ENCODE results near the gene AFF3. TPM values are rescaled to one million over a fixed set of nuclear protein-coding genes. Genes with fewer than 3 reads are reported as not detected.

AFF3 gene
- total RNA-seq, 1 experiment from 2014 or later = 0.22 TPM

DNA sequence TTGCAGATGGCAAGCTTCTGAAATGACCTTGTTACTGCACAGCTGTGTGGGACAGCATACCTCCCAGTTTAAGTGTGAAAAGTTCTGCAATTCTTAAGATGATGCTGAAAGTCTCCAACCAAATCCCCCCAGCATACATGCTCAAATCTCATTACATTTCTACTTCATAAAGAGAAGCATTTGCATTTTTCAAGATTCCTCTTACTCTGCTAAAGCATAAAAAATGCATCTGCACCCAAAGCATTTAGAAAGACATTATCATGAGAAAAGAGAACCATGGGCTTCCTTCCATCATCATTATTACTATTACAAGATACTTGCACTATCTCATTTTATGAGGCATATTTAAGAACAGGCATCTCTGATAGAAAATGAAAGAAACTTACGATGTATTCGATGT, 415.7 kb downstream of the AFF3 start:
- H3K4me1 Mint-ChIP-seq = peaks cover 2 to 3% of the 10 kb centered on the region in 2 experiments; a peak in 1 of 4 replicates
- Histone ChIP-seq H3K79me2 (ENCODE audit: insufficient read depth, low read length) (no peaks in the 10 kb centered on the region), H2AK5ac (ENCODE audit: insufficient read length, low read length) (no peak overlapping the region), H2BK15ac (ENCODE audit: low read depth, low read length) (no peak overlapping the region), H2BK20ac (ENCODE audit: low read depth, low read length, poor library complexity, severe bottlenecking) (no peak overlapping the region), H2BK120ac (ENCODE audit: low read depth, low read length, poor library complexity, severe bottlenecking) (no peak overlapping the region), H3K56ac (ENCODE audit: insufficient read length, low read depth, low read length) (no peak overlapping the region), H3K4me2 (ENCODE audit: insufficient read depth, insufficient read length, low read length) (no peak overlapping the region), H3K23me2 (ENCODE audit: insufficient read length, low read depth, low read length, poor library complexity, severe bottlenecking) (no peaks in the 10 kb centered on the region), H4K20me1 (ENCODE audit: control insufficient read depth, insufficient read depth, insufficient read length) (no peaks in the 10 kb centered on the region), H3K79me1 (ENCODE audit: insufficient read depth, low read depth, low read length, poor library complexity, severe bottlenecking) (no peaks in the 10 kb centered on the region), H3K9me3 (ENCODE audit: control insufficient read depth, low read depth, low read length) (no peaks in the 10 kb centered on the region), H2BK12ac (ENCODE audit: insufficient read length, low read depth, low read length) (no peak overlapping the region), H3K4me1 (ENCODE audit: insufficient read depth, low read length) (no peaks in the 10 kb centered on the region; the same call in 1 of the 2 replicates), H3K4ac (ENCODE audit: low read depth, low read length) (no peak overlapping the region), H4K8ac (replicated peaks; ENCODE audit: insufficient read length, low read depth, low read length) (no peak overlapping the region), H3K23ac (ENCODE audit: insufficient read length, low read depth, low read length) (no peak overlapping the region), H4K91ac (ENCODE audit: insufficient read length, low read depth, low read length) (no peak overlapping the region), H3K9ac (ENCODE audit: extremely low read depth, insufficient read length, low read length) (no peak overlapping the region), H3T11ph (ENCODE audit: low read length) (no peak overlapping the region), H3K18ac (ENCODE audit: insufficient read length, low read depth, low read length) (no peak overlapping the region), H2AFZ (ENCODE audit: low read length) (no peak overlapping the region), H3K27ac (ENCODE audit: insufficient read length, low read depth, low read length) (no peak overlapping the region), H2BK5ac (ENCODE audit: insufficient read length, low read length) (no peak overlapping the region), H3K14ac (ENCODE audit: insufficient read depth, low read length) (no peak overlapping the region), H4K5ac (ENCODE audit: insufficient read length, low read depth, low read length) (no peak overlapping the region), H3K27me3 (ENCODE audit: insufficient read depth, low read length) (no peaks in the 10 kb centered on the region)
- TF ChIP-seq, protein P1, sequence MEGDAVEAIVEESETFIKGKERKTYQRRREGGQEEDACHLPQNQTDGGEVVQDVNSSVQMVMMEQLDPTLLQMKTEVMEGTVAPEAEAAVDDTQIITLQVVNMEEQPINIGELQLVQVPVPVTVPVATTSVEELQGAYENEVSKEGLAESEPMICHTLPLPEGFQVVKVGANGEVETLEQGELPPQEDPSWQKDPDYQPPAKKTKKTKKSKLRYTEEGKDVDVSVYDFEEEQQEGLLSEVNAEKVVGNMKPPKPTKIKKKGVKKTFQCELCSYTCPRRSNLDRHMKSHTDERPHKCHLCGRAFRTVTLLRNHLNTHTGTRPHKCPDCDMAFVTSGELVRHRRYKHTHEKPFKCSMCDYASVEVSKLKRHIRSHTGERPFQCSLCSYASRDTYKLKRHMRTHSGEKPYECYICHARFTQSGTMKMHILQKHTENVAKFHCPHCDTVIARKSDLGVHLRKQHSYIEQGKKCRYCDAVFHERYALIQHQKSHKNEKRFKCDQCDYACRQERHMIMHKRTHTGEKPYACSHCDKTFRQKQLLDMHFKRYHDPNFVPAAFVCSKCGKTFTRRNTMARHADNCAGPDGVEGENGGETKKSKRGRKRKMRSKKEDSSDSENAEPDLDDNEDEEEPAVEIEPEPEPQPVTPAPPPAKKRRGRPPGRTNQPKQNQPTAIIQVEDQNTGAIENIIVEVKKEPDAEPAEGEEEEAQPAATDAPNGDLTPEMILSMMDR (conservative IDR thresholded peaks at IDR 0.05) = no peak
- peaks cover 10 to 11% of the 10 kb centered on the region in 2 experiments for H3K9me3 Mint-ChIP-seq
- no peak for DNase-seq
- H3K4me3 Mint-ChIP-seq = no peak overlapping the region
- H3K27me3 Mint-ChIP-seq (ENCODE audit: low read depth) = peaks cover 1% of the 10 kb centered on the region; the same call in 1 of the 2 replicates
- no CpG with 5 or more reads among the region's 2 CpGs for WGBS (ENCODE audit: extremely low coverage, insufficient read length, low lambda C conversion rate)
- H3K27ac Mint-ChIP-seq = no peak overlapping the region
- peaks cover 0 to 5% (median 4%) of the 10 kb centered on the region in 3 experiments; a peak in 5 of 7 replicates for H3K36me3 Mint-ChIP-seq (ENCODE audit: insufficient read depth in 1 of 3, low read depth in 3 of 3)
